Body of pancreas (tissue), 4 donors: ENCODE results near the gene TBC1D17. TPM values are rescaled to one million over a fixed set of nuclear protein-coding genes. Genes with fewer than 3 reads are reported as not detected.

Source experiments
- ATAC-seq: fragments of 150-250 bp; one replicate; pipeline ENCODE4 v1.9.1; 2016
- DNase-seq, 4 donors: peaks; one replicate each; pipeline ENCODE4 v3.0.0-alpha.2; 2019
- H3K27ac ChIP-seq, 4 donors: fragments of 200-600 bp; sonication (generic); 1 replicate in 3 of 4; 2 replicates in 1 of 4; pipeline versions ENCODE4 v1.5.1 to v1.6.1; 2016 to 2019; ENCODE audit warnings: mild to moderate bottlenecking in 1 of 4, mixed read lengths in 1 of 4, moderate library complexity in 1 of 4
- H3K27me3 ChIP-seq, 2 donors: fragments of 200-600 bp; sonication (generic); one replicate each; pipeline ENCODE4 v1.6.0; 2016; ENCODE audit warnings: mild to moderate bottlenecking in 1 of 2
- H3K36me3 ChIP-seq, 2 donors: fragments of 200-600 bp; sonication (generic); replicated peaks in 1 of 2; 2 replicates each; pipeline ENCODE4 v1.5.1; 2016; ENCODE audit warnings: low read depth in 2 of 2; ENCODE audit not compliant: insufficient read depth in 1 of 2
- H3K4me1 ChIP-seq: fragments of 200-600 bp; sonication (generic); one replicate; pipeline ENCODE4 v1.6.0; 2016
- H3K4me3 ChIP-seq, 2 donors: fragments of 200-600 bp; sonication (generic); 1 replicate in 1 of 2; 2 replicates in 1 of 2; pipeline ENCODE4 v1.5.1; 2016 to 2019
- H3K9me3 ChIP-seq, 3 donors: fragments of 200-600 bp; sonication (generic); 1 replicate in 2 of 3; 2 replicates in 1 of 3; pipeline ENCODE4 v1.5.1; 2016
- CTCF ChIP-seq, 7 experiments: fragments of 450-650 bp in 4 of 7; fragments of 200-600 bp in 3 of 7; sonication (generic) in 3 of 7; IDR thresholded peaks; one replicate each; pipeline ENCODE4 v1.5.1; 2016 to 2019; ENCODE audit warnings: antibody characterized with exemption in 7 of 7
- POLR2A ChIP-seq, 3 donors: fragments of 450-650 bp; IDR thresholded peaks; one replicate each; pipeline ENCODE4 v1.6.1; 2016; ENCODE audit warnings: antibody characterized with exemption in 3 of 3, mild to moderate bottlenecking in 2 of 3
- WGBS, 2 donors: methylation state at CpG; one replicate each; pipeline ENCODE4 v1.1.5; 2017; 5-methylcytosine and 5-hydroxymethylcytosine counted together
- intact Hi-C: fragments of 100-400 bp; cut with DNase I; formaldehyde crosslinking; loops from one replicate; pipeline ENCODE4 v1.15.1; 2023
- total RNA-seq, 2 donors: library from RNA; depleted of rRNA; stranded (reverse); fragments of >200 nt; gene quantifications; one replicate each; pipeline ENCODE4 v1.1.0, GENCODE V29; 2016

TBC1D17 gene
- total RNA-seq, 2 donors from 2014 or later = 25.9 to 37.6 TPM

GRCh38 chr19:49880162-49880869 is 2.8 kb downstream of the TBC1D17 start:
- no peak for TF ChIP-seq POLR2A (IDR thresholded peaks at IDR 0.05)
- TF ChIP-seq CTCF (IDR thresholded peaks at IDR 0.05) = no peak
- intact Hi-C loops = no loop called here
- Histone ChIP-seq H3K9me3 (no peaks in the 10 kb centered on the region), H3K4me1 (peaks cover 15% of the 10 kb centered on the region), H3K4me3 (no peak overlapping the region), H3K27me3 (no peaks in the 10 kb centered on the region), H3K36me3 (peaks cover 36 to 42% of the 10 kb centered on the region in 2 donors), H3K27ac (no peak overlapping the region)
- 80 to 91% methylated on average over 9 to 10 of the region's 10 CpGs for WGBS, 2 donors
- DNase-seq (peak in 1 of 4 donors; percentile 11), ATAC-seq (no peak)

- H3K36me3 ChIP-seq = peaks cover 36 to 42% of the 10 kb centered on the region in 2 donors
- 95 to 96% methylated on average over 5 to 17 of the region's 17 CpGs for WGBS, 2 donors
- intact Hi-C loops = no loop called here
- peaks cover 10% of the 10 kb centered on the region for H3K4me1 ChIP-seq
- no peak overlapping the region for H3K27ac ChIP-seq
- TF ChIP-seq CTCF (IDR thresholded peaks at IDR 0.05) (no peak), POLR2A (IDR thresholded peaks at IDR 0.05) (no peak)
- no peak overlapping the region for H3K4me3 ChIP-seq
- H3K27me3 ChIP-seq = no peaks in the 10 kb centered on the region
- H3K9me3 ChIP-seq = no peaks in the 10 kb centered on the region
- no peak for ATAC-seq
- DNase-seq = peak in 1 of 4 donors; percentile 8
Observed at GRCh38 chr19:49881186-49881585, 3.7 kb downstream of the TBC1D17 start.

GRCh38 chr19:49881672-49882394 is 4.3 kb downstream of the TBC1D17 start:
- Histone ChIP-seq H3K27ac (no peak overlapping the region), H3K36me3 (peaks cover 36 to 42% of the 10 kb centered on the region in 2 donors), H3K27me3 (no peaks in the 10 kb centered on the region), H3K9me3 (no peaks in the 10 kb centered on the region), H3K4me1 (peaks cover 10% of the 10 kb centered on the region), H3K4me3 (no peak overlapping the region)
- intact Hi-C loops = no loop called here
- WGBS, 2 donors = 91 to 92% methylated on average over 25 to 31 of the region's 31 CpGs
- DNase-seq (peak in 1 of 4 donors; percentile 11), ATAC-seq (no peak)
- no peak for TF ChIP-seq CTCF (IDR thresholded peaks at IDR 0.05)
- no peak for TF ChIP-seq POLR2A (IDR thresholded peaks at IDR 0.05)

- Histone ChIP-seq H3K27ac (no peak overlapping the region), H3K4me1 (peaks cover 10% of the 10 kb centered on the region), H3K27me3 (no peaks in the 10 kb centered on the region), H3K36me3 (peaks cover 36 to 42% of the 10 kb centered on the region in 2 donors), H3K4me3 (no peak overlapping the region), H3K9me3 (no peaks in the 10 kb centered on the region)
- DNase-seq (no peak), ATAC-seq (no peak)
- WGBS, 2 donors = 95% methylated on average over 12 of the region's 14 CpGs; no CpG with 5 or more reads in 1 of the 2 donors
- no peak for TF ChIP-seq CTCF (IDR thresholded peaks at IDR 0.05)
- no peak for TF ChIP-seq POLR2A (IDR thresholded peaks at IDR 0.05)
- intact Hi-C loops = no loop called here
Observed at GRCh38 chr19:49882643-49883042, 5.1 kb downstream of the TBC1D17 start.
